Mesothelial cell of epicardium (in vitro differentiated cells): ENCODE results near the gene CCDC158. TPM values are rescaled to one million over a fixed set of nuclear protein-coding genes. Genes with fewer than 3 reads are reported as not detected.

Source experiments
- DNase-seq, 2 experiments: peaks; one replicate each; pipeline ENCODE4 v3.0.0; 2021; ENCODE audit warnings: low spot score in 2 of 2; ENCODE audit not compliant: unreplicated experiment in 2 of 2
- H3K27ac Mint-ChIP-seq: 2 replicates; pipeline ENCODE4 v1.8.0; 2021; ENCODE audit warnings: mixed read lengths
- H3K27me3 Mint-ChIP-seq: 2 replicates; pipeline ENCODE4 v1.8.0; 2021; ENCODE audit warnings: low read depth, mixed read lengths
- H3K36me3 Mint-ChIP-seq: 2 replicates; pipeline ENCODE4 v1.8.0; 2021; ENCODE audit warnings: mixed read lengths
- H3K4me1 Mint-ChIP-seq: 2 replicates; pipeline ENCODE4 v1.8.0; 2021; ENCODE audit warnings: mixed read lengths
- H3K4me3 Mint-ChIP-seq: 2 replicates; pipeline ENCODE4 v1.8.0; 2021; ENCODE audit warnings: mild to moderate bottlenecking, moderate library complexity, mixed read lengths
- H3K9me3 Mint-ChIP-seq: 2 replicates; pipeline ENCODE4 v1.8.0; 2021; ENCODE audit warnings: mixed read lengths
- total RNA-seq: library from RNA; stranded (reverse); gene quantifications from 3 replicates; pipeline ENCODE4 v1.2.1, GENCODE V29; 2021
- TF ChIP-seq, protein P1 (sequence below): fragments of 200-600 bp; sonication (generic); IDR thresholded peaks from one replicate; pipeline ENCODE4 v1.5.0; 2021; ENCODE audit warnings: antibody characterized with exemption; ENCODE audit not compliant: unreplicated experiment

The CCDC158 gene
- total RNA-seq, 1 donor from 2014 or later, result not detected

DNA sequence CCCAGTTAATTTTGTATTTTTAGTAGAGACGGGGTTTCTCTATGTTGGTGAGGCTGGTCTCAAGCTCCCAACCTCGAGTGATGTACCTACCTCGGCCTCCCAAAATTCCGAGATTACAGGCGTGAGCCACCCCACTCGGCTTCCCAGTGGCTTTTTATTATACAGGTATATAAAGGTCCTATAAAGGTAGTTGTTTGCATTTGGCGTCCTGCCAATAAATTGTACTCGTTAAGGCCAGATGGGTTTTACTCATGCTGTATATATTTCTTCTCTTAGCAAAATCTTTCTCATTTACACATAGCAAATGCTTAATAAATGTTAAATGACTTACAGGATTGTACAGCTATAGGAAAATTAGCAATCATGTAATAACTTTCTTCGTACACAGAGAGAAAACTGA, 20.9 kb upstream of the CCDC158 start:
- Mint-ChIP-seq H3K36me3 (peaks cover 8% of the 10 kb centered on the region), H3K27ac (no peak overlapping the region), H3K27me3 (no peaks in the 10 kb centered on the region), H3K4me1 (peaks cover 26% of the 10 kb centered on the region), H3K4me3 (no peak overlapping the region), H3K9me3 (peaks cover 7% of the 10 kb centered on the region)
- TF ChIP-seq, protein P1, sequence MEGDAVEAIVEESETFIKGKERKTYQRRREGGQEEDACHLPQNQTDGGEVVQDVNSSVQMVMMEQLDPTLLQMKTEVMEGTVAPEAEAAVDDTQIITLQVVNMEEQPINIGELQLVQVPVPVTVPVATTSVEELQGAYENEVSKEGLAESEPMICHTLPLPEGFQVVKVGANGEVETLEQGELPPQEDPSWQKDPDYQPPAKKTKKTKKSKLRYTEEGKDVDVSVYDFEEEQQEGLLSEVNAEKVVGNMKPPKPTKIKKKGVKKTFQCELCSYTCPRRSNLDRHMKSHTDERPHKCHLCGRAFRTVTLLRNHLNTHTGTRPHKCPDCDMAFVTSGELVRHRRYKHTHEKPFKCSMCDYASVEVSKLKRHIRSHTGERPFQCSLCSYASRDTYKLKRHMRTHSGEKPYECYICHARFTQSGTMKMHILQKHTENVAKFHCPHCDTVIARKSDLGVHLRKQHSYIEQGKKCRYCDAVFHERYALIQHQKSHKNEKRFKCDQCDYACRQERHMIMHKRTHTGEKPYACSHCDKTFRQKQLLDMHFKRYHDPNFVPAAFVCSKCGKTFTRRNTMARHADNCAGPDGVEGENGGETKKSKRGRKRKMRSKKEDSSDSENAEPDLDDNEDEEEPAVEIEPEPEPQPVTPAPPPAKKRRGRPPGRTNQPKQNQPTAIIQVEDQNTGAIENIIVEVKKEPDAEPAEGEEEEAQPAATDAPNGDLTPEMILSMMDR, result no peak
- DNase-seq, result no peak

DNA sequence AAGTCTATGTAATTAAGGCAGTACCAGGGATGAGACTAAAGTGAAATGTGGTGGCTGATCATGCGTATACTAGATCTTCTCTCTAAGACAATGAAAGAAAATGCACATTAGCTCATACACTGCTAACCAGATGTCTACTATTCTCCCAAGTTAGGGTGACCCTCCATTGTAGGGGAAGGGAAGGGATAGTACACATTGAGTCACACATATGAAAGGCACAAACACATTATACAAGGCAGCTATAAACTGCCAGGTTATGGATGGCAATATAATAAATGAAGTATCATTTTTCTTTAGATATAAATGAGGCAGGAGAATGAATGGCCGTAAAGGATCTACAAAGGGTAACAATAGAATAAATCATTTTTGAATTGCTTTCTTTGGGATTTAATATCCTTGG, 18.6 kb upstream of the CCDC158 start:
- H3K4me1 Mint-ChIP-seq, result peaks cover 49% of the 10 kb centered on the region
- no peak for DNase-seq
- no peaks in the 10 kb centered on the region for H3K27me3 Mint-ChIP-seq
- H3K36me3 Mint-ChIP-seq, result peaks cover 8% of the 10 kb centered on the region
- H3K4me3 Mint-ChIP-seq, result no peak overlapping the region
- H3K9me3 Mint-ChIP-seq, result peaks cover 7% of the 10 kb centered on the region
- TF ChIP-seq, protein P1, result no peak
- H3K27ac Mint-ChIP-seq, result no peak overlapping the region

DNA sequence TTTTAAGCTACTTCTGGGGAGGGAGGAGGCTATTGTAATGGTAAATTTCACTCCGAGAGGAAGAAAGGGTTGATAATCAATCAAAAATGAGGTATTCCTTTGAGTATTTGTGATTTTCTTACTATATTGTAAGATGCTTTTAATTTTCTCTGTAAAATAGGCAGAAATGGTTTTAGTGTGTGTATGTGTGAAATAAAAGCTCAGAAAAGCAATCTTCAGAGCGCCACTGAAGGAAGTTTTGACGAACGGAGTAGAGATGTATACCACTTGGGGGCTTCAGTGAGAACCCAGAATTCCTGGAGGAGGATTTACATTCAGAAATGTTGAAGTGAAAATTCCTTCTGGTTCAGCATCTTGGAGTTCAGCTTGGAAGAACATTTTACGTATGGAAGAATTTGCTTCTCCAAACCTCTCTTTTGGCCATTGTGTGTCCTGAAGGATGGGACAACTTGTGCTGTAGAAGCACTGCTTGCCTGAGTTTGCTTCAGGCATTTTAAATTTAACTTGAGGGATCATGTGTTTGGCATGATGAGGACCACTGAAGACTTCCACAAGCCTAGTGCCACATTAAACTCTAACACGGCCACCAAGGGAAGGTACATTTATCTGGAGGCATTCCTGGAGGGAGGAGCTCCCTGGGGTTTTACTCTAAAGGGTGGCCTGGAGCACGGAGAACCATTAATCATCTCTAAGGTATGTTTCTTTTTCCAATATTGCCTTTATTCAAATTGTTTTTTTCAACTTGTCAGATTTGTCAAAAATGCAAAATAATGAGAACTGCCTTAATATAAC, 14.8 kb upstream of the CCDC158 start:
- H3K27ac Mint-ChIP-seq, result peak overlapping the region; percentile 91
- H3K4me1 Mint-ChIP-seq, result peaks cover 48% of the 10 kb centered on the region
- TF ChIP-seq, protein P1, result no peak
- H3K4me3 Mint-ChIP-seq, result peak overlapping the region; percentile 72
- H3K36me3 Mint-ChIP-seq, result peaks cover 6% of the 10 kb centered on the region
- H3K9me3 Mint-ChIP-seq, result peaks cover 4% of the 10 kb centered on the region
- DNase-seq, result no peak
- no peaks in the 10 kb centered on the region for H3K27me3 Mint-ChIP-seq

DNA sequence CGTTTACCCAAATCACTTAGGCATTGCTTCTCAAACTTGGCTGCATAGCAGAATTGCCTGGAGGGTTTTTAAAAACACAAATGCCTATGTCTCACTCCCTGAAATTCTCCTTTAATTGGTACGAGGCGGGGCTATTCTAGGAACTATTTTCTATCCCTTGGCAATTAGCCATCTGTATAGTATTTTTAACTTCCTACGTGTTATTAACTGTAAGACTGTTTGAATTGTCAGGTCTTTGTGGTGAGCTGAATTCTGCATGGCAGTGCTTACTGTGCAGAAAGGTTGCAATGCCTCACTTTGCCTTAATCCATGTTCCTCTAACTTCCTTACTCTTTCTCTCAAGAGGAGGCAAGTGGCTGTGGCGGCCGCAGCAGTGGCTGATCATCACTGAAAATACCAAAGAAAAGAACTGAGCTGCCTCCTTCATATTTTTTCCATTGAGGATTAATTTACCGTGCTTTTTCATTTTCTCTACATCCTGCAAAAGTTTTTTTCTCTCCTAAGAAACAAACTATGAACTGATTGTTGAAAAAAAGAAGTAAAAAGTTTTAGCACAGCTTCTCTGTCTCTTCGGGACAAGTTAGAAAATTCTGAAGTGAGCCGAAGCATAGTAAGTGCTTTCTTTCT, 14.1 kb upstream of the CCDC158 start, which contains the start of gene SHROOM3:
SHROOM3 (plus strand) TSS at position 329 of the 627 bp plus-strand sequence. CDS start 824 bp downstream, outside the sequence.
- TF ChIP-seq, protein P1, result no peak
- peak within 1 kb of the TSS; percentile 91 for H3K27ac Mint-ChIP-seq
- no peak for DNase-seq
- no peaks in the 10 kb centered on the region for H3K27me3 Mint-ChIP-seq
- H3K36me3 Mint-ChIP-seq, result peaks cover 6% of the 10 kb centered on the region
- peaks cover 48% of the 10 kb centered on the region for H3K4me1 Mint-ChIP-seq
- H3K9me3 Mint-ChIP-seq, result peaks cover 4% of the 10 kb centered on the region
- H3K4me3 Mint-ChIP-seq, result peak within 1 kb of the TSS; percentile 72

DNA sequence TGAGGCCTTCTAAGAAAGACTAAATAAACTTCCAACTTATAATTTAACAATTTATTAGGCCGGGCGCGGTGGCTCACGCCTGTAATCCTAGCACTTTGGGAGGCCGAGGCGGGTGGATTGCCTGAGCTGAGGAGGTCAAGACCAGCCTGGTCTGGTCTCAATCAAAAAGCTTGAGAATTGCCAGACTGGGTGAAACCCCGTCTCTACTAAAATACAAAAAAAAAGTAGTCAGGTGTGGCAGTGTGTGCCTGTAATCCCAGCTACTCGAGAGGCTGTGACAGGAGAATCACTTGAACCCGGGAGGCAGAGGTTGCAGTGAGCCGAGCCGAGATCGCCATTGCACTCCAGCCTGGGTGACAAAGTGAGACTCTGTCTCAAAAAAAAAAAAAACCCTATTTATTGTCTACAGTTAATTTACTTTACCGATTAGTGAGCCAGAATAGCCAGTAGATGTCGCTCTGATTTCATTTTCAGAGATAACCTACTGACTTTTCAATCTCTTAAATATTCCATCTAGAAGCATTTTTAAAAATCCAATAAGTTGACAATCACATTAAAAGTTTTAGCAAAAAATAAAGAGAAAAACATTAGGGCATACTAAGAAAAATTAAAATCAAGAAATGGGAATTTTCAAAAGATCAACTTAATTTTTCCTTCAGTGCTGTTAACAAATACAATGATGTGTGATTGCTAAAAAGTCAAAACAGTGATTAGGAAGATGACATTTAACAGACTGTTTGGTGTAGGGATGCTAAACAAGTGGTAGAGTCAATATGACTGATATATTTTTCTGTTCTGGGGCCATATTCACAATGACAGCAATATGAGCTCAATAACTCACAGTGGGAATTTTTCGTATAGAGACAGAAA, 9.8 kb upstream of the CCDC158 start:
- no peaks in the 10 kb centered on the region for H3K36me3 Mint-ChIP-seq
- no peak for DNase-seq
- no peaks in the 10 kb centered on the region for H3K9me3 Mint-ChIP-seq
- peak overlapping the region; percentile 45 for H3K4me3 Mint-ChIP-seq
- TF ChIP-seq, protein P1, result peak; percentile 60
- H3K27me3 Mint-ChIP-seq, result no peaks in the 10 kb centered on the region
- H3K4me1 Mint-ChIP-seq, result peaks cover 23% of the 10 kb centered on the region
- no peak overlapping the region for H3K27ac Mint-ChIP-seq
